Neural progenitor cell (in vitro differentiated cells): ENCODE results near the gene SUSD6. TPM values are rescaled to one million over a fixed set of nuclear protein-coding genes. Genes with fewer than 3 reads are reported as not detected.

Source experiments
- DNase-seq: peaks from one replicate; pipeline ENCODE4 v3.0.0-alpha.2; 2016; ENCODE audit warnings: low spot score
- H2AFZ ChIP-seq: fragments of 200-600 bp; sonication (generic); replicated peaks from 2 replicates; pipeline ENCODE4 v1.6.1; 2016; ENCODE audit warnings: antibody characterized with exemption
- H3F3A ChIP-seq: fragments of 200-600 bp; sonication (generic); 2 replicates; pipeline ENCODE4 v1.6.1; 2016; ENCODE audit warnings: antibody characterized with exemption, low read depth
- H3K27ac ChIP-seq: fragments of 200-600 bp; sonication (generic); 2 replicates; pipeline ENCODE4 v1.5.1; 2016; ENCODE audit warnings: mild to moderate bottlenecking
- H3K27me3 ChIP-seq: fragments of 200-600 bp; sonication (generic); 2 replicates; pipeline ENCODE4 v1.6.1; 2016; ENCODE audit warnings: mild to moderate bottlenecking, moderate library complexity
- H3K36me3 ChIP-seq: fragments of 200-600 bp; sonication (generic); 2 replicates; pipeline ENCODE4 v1.5.1; 2016
- H3K4me1 ChIP-seq: fragments of 200-600 bp; sonication (generic); 2 replicates; pipeline ENCODE4 v1.6.1; 2016; ENCODE audit warnings: mixed run types
- H3K4me2 ChIP-seq: fragments of 200-600 bp; sonication (generic); 2 replicates; pipeline ENCODE4 v1.6.1; 2016
- H3K4me3 ChIP-seq: fragments of 200-600 bp; sonication (generic); 2 replicates; pipeline ENCODE4 v1.5.1; 2016
- H3K79me2 ChIP-seq: fragments of 200-600 bp; sonication (generic); 2 replicates; pipeline ENCODE4 v1.6.1; 2016; ENCODE audit warnings: low read depth
- H3K9ac ChIP-seq: fragments of 200-600 bp; sonication (generic); 2 replicates; pipeline ENCODE4 v1.6.1; 2016
- H3K9me3 ChIP-seq: fragments of 200-600 bp; sonication (generic); 2 replicates; pipeline ENCODE4 v1.5.1; 2016; ENCODE audit warnings: low read depth
- H4K20me1 ChIP-seq: fragments of 200-600 bp; sonication (generic); 2 replicates; pipeline ENCODE4 v1.6.1; 2016; ENCODE audit warnings: low read depth
- H3K27ac Mint-ChIP-seq: 3 replicates; pipeline ENCODE4 v1.8.0; 2021; ENCODE audit warnings: mixed read lengths
- H3K27me3 Mint-ChIP-seq: 2 replicates; pipeline ENCODE4 v1.8.0; 2022; ENCODE audit warnings: low read depth, mild to moderate bottlenecking, inconsistent platforms, moderate library complexity, mixed read lengths; ENCODE audit not compliant: insufficient read depth
- H3K36me3 Mint-ChIP-seq: 3 replicates; pipeline ENCODE4 v1.8.0; 2021; ENCODE audit warnings: mixed read lengths
- H3K4me1 Mint-ChIP-seq: 3 replicates; pipeline ENCODE4 v1.8.0; 2021; ENCODE audit warnings: mixed read lengths
- H3K4me3 Mint-ChIP-seq: 3 replicates; pipeline ENCODE4 v1.8.0; 2021; ENCODE audit warnings: mild to moderate bottlenecking, moderate library complexity, mixed read lengths
- H3K9me3 Mint-ChIP-seq: 3 replicates; pipeline ENCODE4 v1.8.0; 2020; ENCODE audit warnings: mixed read lengths
- CTCF ChIP-seq: fragments of 200-600 bp; sonication (generic); IDR thresholded peaks from 2 replicates; pipeline ENCODE4 v1.5.1; 2017; ENCODE audit warnings: antibody characterized with exemption, mild to moderate bottlenecking
- EZH2 ChIP-seq: fragments of 200-600 bp; sonication (generic); IDR thresholded peaks from 2 replicates; pipeline ENCODE4 v1.6.1; 2017; ENCODE audit warnings: antibody characterized with exemption, mild to moderate bottlenecking, moderate library complexity
- EZH2phosphoT487 ChIP-seq: fragments of 200-600 bp; sonication (generic); IDR thresholded peaks from 2 replicates; pipeline ENCODE4 v1.6.1; 2017; ENCODE audit warnings: antibody characterized with exemption
- total RNA-seq: library from RNA; depleted of rRNA; stranded (reverse); fragments of >200 nt; gene quantifications from 2 replicates; pipeline ENCODE4 v1.2.3, GENCODE V29; 2015; ENCODE audit warnings: low replicate concordance

The SUSD6 gene
- total RNA-seq, 1 donor from 2014 or later = 6.3 TPM

GRCh38 chr14:69669375-69669774 is 58.0 kb downstream of the SUSD6 start:
- no peak overlapping the region for H3K27ac ChIP-seq

GRCh38 chr14:69670093-69670492 is 58.7 kb downstream of the SUSD6 start:
- TF ChIP-seq CTCF = no peak
- TF ChIP-seq EZH2phosphoT487 = no peak
- no peak for TF ChIP-seq EZH2
- Mint-ChIP-seq H3K4me3 (no peak overlapping the region), H3K36me3 (peaks cover 3% of the 10 kb centered on the region), H3K27ac (no peak overlapping the region), H3K4me1 (peaks cover 31% of the 10 kb centered on the region), H3K27me3 (peaks cover 8% of the 10 kb centered on the region), H3K9me3 (peaks cover 2% of the 10 kb centered on the region)
- DNase-seq = no peak
- H3K27ac ChIP-seq = no peak overlapping the region
- H3K9me3 ChIP-seq = no peaks in the 10 kb centered on the region
- H3K79me2 ChIP-seq = peaks cover 5% of the 10 kb centered on the region
- no peak overlapping the region for H3K9ac ChIP-seq
- peaks cover 13% of the 10 kb centered on the region for H3F3A ChIP-seq
- peaks cover 18% of the 10 kb centered on the region for H4K20me1 ChIP-seq
- H3K36me3 ChIP-seq = no peaks in the 10 kb centered on the region
- H3K27me3 ChIP-seq = no peaks in the 10 kb centered on the region
- peaks cover 43% of the 10 kb centered on the region for H3K4me1 ChIP-seq
- no peak overlapping the region for H3K4me3 ChIP-seq
- H2AFZ ChIP-seq = no peak overlapping the region
- H3K4me2 ChIP-seq = no peak overlapping the region

More at GRCh38 chr14:69669375-69669774, 58.0 kb downstream of the SUSD6 start:
- no peak overlapping the region for H3K27ac Mint-ChIP-seq
- Histone ChIP-seq H3F3A (peaks cover 13% of the 10 kb centered on the region), H4K20me1 (peaks cover 18% of the 10 kb centered on the region), H2AFZ (no peak overlapping the region), H3K9ac (no peak overlapping the region), H3K27me3 (no peaks in the 10 kb centered on the region), H3K79me2 (peaks cover 4% of the 10 kb centered on the region), H3K4me1 (peaks cover 40% of the 10 kb centered on the region), H3K9me3 (no peaks in the 10 kb centered on the region), H3K4me3 (no peak overlapping the region), H3K4me2 (no peak overlapping the region), H3K36me3 (no peaks in the 10 kb centered on the region)
- no peak for DNase-seq
- H3K4me1 Mint-ChIP-seq = peaks cover 31% of the 10 kb centered on the region
- peaks cover 3% of the 10 kb centered on the region for H3K36me3 Mint-ChIP-seq
- no peak overlapping the region for H3K4me3 Mint-ChIP-seq
- TF ChIP-seq EZH2 (no peak), EZH2phosphoT487 (no peak), CTCF (no peak)
- peaks cover 8% of the 10 kb centered on the region for H3K27me3 Mint-ChIP-seq
- H3K9me3 Mint-ChIP-seq = peaks cover 2% of the 10 kb centered on the region

GRCh38 chr14:69671365-69672030 is 60.1 kb downstream of the SUSD6 start:
- TF ChIP-seq EZH2 (no peak), EZH2phosphoT487 (no peak), CTCF (no peak)
- H3K9me3 Mint-ChIP-seq = peaks cover 2% of the 10 kb centered on the region
- Histone ChIP-seq H3K9ac (no peak overlapping the region), H3K36me3 (no peaks in the 10 kb centered on the region), H4K20me1 (peaks cover 18% of the 10 kb centered on the region), H3K4me1 (peaks cover 43% of the 10 kb centered on the region), H3K79me2 (peaks cover 6% of the 10 kb centered on the region), H3K27ac (peak overlapping the region; percentile 59), H2AFZ (no peak overlapping the region), H3K4me3 (no peak overlapping the region), H3K4me2 (peak overlapping the region; percentile 58), H3K9me3 (no peaks in the 10 kb centered on the region), H3F3A (peaks cover 13% of the 10 kb centered on the region), H3K27me3 (no peaks in the 10 kb centered on the region)
- H3K27me3 Mint-ChIP-seq = peaks cover 8% of the 10 kb centered on the region
- peak overlapping the region; percentile 9 for H3K27ac Mint-ChIP-seq
- H3K36me3 Mint-ChIP-seq = peaks cover 3% of the 10 kb centered on the region
- DNase-seq = peak; percentile 66
- peaks cover 30% of the 10 kb centered on the region for H3K4me1 Mint-ChIP-seq
- no peak overlapping the region for H3K4me3 Mint-ChIP-seq
